Stimulated activated CD4-positive, alpha-beta T cell treated with anti-CD3 and anti-CD28 coated beads, Interleukin-1b, Interleukin-23, amount 100 ng/mL, for 4 hours (primary cell): ENCODE measurements around the gene TNNI3K.

Experiments
- DNase-seq, 2 donors: peaks; one replicate each; pipeline ENCODE4 v3.0.0-alpha.2; 2020; ENCODE audit warnings: low read depth in 2 of 2

The TNNI3K gene

DNA sequence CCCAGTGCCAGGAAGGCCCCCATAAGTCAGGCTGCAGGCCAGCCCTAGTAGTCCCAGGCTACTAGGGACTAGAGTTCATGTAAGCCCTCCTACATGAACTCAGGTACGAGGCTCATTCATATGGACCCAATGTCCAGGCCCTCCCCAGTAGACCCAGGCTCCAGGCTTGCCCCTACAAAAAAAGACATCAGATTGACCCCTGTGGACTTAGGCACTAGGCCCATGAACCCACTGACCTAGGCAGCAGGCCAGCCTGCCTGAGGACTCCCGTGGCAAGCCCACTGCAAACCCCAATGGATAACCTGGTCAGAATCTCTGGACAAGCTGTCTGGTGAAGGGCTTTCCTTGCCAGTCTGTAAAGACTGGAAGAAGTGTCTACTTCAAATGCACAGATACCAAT lies 51.2 kb downstream of the TNNI3K start:
- no peak for DNase-seq

DNA sequence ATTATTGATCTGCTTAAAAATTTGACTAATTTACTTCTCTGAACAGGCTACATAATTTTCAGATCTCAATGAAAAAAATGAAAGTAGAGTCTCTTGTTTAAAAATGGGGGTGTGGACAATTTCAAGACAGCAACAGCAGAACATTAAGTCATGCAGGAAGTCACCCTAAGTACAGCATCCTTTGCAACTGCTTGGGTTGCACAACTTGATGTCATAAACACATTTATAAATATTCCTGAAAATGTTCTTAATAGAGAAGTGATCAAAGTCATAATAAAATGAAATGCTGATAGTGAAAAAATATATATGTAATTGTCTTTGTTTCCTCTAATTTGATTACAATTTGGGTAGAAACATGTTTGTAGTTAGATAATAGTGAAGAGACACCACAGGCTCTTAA lies 79.3 kb downstream of the TNNI3K start:
- DNase-seq, result no peak

DNA sequence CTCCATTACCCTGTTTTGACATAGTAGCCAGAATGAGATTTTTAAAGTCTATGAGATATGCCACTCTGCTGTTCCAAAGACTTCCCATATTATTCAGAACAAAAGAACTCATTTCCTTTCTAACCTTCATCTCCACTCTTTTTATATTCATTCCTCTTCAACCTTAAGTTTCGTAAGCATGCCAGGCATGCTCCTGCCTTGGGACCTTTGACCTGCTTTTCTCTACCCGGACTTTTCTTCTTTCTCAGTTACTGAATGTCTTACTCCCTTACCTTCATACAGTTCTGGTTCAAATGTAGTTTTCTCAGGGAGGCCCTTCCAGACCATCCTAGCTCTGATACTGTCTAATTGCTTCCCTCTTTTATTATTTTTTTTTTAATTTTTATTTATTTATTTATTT lies 81.1 kb downstream of the TNNI3K start:
- no peak for DNase-seq

DNA sequence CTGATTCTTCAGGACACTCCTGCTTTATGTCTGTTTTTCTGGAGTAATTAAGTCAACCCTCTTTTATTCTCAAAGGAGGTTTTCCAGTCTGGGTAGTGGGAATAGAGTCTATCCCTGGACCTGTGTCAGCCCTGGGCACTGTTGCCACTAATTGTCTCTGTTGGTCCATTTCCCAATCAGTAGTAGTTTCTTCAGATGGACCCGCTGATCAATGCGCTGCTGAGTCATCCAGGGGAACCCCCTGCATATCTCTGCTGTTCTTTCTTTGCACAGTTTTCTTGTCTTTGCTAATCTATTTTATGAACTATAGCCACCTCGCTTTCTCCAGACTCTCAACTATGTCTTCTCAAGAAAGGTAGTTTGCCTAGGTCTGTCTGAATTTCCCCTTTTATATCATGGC lies 82.5 kb downstream of the TNNI3K start:
- DNase-seq, result no peak

DNA sequence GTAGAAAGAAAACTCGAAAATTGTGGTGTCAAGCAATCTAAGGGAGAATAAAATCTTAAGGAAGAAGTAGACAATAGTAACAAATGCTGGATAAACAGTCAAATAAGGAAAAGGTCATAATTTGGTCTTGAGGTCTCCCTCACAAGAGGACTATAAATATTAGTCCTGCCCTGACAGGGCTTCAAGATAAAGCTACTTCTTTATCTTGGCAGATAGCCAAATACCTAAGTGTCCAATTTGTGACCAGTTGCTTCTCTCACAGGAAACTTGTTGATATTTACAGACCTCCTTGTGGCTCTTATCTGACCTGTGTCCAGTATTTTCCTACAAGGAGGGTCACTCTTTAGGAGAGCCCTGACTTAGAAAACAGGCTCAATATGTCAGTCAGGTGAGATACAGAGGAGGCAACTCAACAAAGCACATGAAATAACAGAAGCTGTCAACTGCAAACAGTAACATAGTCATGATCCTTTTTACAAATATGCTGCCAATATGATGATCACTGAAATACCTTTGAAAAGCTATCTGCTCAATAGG lies 88.8 kb downstream of the TNNI3K start:
- DNase-seq, result no peak

DNA sequence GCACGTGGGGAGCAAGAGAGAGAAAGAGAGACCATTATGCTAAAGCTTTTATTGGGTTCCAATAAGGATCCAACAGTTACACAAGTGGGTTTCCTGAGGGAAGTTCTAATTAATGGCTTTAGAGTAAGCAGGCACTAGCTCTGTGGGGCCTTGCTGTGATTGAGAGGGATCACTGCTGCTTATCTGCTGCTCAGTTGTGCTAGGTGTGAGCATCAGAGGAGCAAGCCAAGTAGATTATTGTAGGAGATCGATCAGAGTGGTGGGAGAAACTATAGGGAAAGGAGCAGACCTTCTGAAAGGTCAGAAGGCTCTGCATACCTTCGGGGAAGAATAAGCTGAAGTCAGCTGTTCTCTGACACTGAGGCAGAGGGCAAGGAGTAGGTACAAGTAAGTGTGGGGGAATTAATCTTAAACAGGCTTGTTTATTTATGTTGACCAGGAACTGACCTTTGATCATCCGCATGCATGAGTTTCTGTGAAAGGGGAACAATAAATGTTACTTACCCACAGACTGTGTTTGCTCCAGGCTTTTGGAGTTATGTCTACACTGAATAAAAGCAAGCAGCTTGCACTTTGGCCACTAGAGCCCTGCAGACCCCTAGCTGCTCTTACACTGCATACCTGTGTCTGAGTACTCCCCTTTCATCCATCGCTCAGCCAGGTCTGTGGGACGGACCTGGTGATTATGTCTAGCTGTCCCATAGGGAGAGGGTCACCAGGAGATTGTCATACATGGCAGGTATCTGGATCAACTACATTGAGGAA lies 89.7 kb downstream of the TNNI3K start:
- no peak for DNase-seq

DNA sequence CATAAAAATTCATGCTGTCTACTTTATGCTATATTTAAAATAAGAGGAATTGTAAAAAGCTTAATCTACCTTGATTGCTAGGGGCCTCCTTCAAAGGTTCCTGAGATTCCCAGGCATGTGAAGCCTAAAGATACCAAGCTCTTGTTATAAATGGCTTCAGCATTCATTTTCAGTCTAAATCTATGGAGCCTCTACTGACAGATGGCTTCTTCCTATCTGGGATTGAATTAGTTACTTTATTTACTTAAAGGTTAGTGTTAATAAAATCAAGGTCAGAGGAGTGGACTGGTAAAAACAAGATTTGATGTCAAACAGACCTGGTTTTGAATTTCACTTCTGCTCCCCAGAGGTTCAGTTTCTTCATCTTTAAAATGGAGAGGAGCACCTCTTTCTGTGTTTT lies 93.7 kb downstream of the TNNI3K start:
- DNase-seq, result no peak

DNA sequence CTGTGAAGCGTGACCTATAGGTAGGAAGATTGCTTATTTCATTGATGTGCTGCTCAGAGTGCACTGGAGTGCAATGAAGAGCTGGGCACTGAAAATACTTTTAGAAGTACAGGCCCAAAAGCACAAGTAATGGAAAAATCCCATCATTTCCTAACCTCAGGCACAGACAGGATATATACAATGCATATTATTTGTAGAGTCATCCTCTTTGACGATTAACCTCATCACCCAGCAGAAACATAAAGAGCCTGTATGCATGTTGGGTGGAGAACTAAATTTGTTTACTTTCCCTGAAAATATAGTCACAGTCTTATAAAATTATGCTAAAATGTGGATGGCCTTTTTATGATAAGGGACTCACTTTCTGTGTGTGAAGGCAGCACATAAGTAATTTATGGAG lies 98.1 kb downstream of the TNNI3K start:
- no peak for DNase-seq

DNA sequence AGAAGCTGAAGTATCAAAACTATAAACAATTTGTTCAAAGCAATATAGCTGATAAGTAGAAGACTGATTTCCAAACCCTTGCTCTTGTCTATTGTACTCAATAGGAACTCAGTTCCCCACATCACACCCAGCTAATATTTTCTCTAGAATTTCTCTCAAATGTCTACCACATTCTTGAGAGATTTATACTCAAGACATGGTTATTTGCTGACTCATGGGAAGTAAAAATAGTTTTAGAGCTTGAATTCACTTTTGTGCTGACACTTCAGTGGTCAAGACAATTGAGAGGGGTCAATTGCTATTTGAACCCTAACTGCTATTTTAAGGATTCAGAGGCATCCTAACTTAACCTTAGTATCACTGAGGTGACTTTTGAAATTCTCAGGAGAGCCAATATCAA lies 99.0 kb downstream of the TNNI3K start:
- DNase-seq, result no peak

DNA sequence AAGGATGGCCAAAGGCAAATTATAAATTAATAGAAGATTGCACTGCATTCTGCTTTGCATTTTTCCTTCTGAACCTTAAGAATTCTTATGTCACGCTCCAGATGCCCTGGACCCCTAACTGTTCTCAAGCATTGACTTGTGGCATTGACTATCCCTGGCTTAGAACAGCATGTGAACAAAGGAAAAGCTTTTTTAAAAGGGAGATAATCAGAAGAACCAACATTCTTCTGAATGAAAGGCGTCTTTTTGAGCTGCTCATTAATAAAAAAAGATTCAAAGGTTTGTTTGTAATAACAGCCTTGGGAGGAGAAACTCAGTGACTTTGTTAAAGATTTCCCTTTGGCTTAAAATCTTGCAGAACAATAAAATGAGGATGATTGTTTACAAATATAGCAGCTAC lies 105.5 kb downstream of the TNNI3K start:
- no peak for DNase-seq

DNA sequence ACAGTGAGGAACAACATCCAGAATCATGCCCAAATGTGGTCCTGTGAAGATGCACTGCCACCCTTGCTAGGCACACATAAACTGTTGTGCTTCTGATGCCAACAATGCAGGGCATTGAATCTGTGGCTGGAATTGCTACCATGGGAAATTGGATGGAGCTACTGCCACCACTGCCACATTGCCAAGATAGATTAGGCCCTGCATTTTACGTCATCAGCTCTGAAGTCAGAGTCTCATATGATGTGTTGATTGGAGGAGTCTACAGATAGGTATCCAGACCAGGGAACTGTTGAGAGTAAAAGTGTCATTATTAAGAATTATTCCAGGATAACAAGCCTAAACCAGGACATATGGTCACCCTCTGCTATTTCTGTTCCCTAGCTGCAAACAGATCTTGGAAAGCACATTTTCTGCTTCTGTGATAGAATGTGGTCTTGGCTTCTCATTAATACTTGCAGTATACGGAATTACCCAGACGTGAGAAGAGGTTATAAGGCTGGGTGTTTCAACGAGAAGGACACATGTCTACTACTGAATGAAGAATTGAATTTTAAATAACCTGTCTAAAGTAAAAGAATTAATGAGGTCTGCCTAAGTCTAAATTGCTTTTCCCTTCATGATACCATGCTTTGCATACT lies 106.6 kb downstream of the TNNI3K start:
- no peak for DNase-seq

DNA sequence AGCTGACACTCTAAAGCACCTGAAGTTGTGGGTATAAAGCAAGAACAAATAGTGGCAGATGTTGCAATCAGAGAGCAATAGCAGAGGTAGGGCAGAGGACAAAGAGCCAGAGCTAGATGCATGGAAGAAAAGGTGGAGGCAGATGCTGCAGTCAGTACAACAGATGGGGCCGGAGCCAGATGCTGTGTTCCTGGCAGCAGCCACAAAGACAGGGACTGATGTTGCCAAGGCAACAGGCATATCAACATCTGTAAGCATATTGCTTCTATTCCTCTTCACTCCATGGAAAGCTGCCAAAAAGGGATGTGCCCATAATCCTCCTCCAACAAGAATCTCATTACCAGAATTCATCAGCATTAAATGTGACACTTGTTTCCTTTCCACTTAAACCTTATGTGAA lies 108.0 kb downstream of the TNNI3K start:
- DNase-seq, result no peak

DNA sequence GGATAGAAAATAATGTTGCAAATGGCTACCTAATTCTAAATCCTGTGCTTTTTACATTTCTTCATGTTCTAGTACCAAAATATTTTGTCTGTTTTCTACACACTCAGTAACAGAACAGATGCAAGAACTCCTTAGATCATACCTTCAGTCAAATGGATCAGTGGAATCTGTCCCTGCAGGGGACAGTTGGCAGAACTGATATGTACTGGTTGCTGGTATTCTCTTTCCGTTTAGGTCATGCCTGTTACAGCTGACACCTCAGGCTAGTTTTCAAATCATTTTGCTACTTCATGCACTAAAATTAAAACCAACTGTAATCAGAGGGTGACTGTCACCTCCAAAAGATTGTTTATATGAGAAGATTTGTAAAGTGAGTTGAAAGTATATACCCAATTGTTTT lies 109.2 kb downstream of the TNNI3K start:
- no peak for DNase-seq

DNA sequence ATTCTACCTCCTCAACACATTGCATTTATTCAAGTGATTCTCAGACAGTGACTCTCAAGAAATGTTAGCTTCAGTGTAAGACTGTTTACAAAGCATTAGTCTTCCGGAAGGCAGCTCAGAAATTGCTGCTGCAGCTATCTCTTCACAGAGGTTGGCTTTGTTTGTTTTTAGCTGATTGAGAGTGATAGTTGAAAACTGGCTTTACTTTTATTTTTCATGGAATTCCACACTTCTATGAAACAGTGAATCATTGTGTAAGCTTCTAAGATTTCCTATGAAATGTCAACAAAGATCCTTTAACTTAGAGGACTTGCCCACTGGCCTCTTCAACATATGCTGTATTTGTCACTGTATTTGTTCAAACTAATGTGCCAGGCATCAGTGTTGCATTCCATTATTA lies 121.3 kb downstream of the TNNI3K start:
- DNase-seq, result no peak

DNA sequence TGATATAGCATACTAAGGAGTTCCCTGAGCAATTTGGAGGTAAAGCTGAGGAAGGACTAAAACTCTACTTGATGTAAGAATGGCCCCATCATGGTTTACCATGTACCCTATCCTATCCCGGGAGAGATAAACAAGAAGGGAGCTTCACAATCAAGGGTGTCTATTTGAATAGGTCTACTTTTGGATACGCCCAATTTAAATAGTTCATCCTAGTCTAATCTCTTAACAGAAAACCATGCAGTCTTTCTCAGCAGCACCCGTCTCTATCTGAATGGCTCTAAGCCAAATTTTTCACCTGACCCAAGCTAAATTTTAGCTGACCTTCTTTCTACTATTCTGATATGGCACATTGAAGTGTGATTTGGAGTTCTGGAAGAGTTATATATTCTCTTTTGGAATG lies 122.0 kb downstream of the TNNI3K start:
- DNase-seq, result no peak

DNA sequence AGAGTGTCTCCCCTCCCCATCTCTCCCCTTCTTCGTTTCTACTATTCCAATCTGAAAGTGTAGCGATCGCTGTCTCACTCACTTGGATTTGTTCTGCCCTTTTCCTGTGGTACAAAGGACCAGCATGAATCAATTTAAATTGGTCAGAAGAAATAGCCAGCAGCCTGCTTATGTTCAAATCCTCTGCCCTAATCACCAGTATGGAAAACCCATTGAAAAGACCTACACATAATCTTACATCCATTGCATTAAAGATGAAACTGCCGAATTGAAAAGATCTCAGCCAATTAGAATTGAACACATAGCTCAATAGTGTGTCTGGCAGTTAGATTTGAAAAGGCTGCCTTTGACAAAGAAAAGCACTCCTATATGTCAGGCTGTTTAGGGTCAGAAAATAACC lies 122.6 kb downstream of the TNNI3K start:
- no peak for DNase-seq

DNA sequence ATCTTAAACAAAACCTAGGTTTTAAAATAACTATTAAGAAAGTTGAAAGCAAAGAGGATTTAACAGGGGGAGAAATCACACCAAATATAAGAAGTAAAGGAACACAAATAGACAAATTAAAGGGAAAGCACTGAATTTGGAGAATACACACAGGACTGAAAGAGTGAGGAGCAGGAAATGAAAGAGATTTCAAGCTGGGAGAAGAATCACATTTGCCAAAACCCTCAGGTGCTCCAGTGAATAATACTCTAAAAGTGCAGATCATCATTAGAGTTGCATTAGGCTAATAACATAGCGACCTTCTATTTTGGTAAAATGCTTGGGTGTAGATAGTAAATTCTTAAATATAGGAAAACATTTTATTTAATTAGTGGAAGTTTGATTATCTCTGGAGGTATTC lies 127.5 kb downstream of the TNNI3K start:
- DNase-seq, result no peak

DNA sequence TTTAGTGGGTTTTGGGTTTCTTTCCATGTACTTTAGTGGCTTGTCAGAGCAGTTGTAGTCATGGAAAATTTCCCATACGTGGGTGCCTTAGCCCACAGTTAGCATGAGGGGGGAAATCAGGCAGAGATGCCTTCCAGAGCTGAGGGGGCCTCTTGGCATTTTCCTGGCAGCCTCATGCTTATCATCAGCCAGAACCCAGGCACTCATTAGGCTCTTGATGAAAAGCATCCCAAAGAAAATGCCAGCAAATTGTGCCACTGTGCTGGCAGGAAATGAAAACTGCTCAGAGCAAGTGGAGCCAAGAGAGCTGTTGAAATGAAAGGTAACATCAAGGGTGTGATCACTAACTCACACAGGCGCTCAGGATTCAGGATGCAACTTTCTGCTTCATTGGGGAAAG lies 128.0 kb downstream of the TNNI3K start:
- no peak for DNase-seq

DNA sequence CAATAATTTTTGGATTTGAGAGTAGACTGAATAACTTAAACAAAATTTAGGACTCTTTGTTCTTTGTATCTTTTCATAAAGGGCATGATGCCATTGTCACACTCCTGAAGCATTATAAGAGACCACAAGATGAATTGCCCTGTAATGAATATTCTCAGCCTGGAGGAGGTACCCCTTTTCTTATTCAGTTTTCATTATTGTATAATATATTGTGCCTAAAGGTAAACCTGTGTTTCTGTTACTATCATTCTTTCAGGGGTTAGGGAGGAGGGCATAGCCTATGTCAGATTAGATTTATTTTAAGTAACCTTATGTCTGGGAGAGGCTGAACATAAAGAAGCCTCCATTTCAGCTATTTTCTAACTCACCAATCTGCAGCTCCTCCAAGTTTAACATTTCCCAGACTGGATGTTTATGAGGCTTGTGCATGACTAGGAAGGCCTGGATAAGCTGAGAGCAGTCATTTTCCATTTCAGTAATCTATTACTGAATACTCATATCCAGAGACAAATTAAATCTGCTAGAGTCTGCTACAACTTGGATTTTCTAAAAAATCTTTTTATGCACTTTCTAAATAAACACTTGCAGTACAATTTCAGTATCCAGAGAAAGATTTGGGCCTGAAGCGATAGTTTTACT lies 132.1 kb downstream of the TNNI3K start:
- DNase-seq, result no peak

DNA sequence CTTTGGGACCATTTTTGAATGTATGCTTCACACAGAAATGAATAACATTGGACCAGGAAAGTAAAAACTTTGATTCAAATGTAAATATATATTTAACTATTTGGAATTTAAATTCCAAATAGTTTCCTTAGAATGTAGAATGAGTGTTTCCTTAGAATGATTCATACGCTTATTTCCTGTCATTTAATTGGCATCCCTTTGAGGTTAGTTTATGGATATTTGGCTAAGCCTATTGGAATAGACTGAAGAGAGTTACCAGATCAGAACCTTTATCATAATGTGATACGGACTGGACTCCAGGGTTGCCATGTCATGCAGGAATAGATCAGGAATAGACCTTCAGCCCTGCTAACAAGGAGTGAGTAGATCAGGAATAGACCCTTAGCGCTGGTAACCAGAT lies 133.1 kb downstream of the TNNI3K start:
- DNase-seq, result no peak

DNA sequence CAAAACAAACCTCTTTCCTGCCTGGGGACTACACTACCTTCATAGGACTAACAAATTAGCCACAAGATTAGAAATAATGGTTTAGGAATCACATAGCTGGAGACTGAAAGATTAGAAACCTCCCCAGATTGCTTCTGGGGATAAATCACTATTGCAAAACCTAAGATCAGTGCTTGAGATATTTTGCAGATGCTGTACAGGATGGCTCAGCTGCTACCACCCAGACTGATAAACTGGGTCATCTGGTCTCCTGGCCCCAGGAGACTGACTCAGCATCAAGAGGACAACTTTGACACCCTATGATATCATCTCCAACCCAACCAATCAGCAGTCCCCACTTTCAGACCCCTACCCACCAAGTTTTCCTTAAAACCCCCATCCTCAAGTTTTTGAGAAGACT lies 140.2 kb downstream of the TNNI3K start:
- DNase-seq, result no peak

DNA sequence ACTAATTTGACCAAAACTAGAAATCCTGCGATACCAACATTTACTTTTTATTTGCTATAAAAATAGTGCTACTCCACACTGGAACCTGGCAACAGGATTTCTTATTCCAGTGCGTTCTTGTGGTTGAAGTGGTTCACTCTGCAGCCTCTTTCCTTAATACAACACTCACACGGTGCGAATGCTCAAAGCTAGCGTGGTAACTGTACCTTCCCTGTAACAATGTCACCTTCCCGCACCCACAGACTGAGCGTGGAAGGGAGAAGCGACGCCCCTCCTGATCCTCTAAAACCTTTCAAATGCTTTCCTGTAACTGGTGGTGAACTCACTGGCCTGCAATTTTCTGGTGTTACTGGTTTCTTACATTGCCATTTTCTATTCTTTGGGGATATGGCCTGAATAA lies 145.1 kb downstream of the TNNI3K start:
- DNase-seq, result no peak

DNA sequence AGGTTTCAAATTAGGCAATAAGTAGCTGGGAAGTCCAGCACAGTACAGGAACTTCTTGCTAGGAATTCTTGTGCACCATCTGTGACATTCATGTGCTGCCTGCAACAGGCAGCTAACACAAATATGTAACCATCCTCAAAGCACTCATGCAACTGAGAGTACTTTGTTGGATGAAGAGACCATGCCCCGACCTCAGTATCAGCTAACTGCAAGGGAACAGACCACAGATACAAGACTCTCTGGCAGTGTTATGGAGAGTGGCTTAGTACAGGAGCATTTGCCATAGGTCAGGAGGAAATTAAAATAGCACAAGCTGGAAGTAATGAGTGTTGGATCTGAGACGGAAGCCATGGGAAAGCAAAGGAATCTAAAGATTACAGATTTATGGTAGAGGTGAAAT lies 153.7 kb downstream of the TNNI3K start:
- DNase-seq, result no peak
